NB4 (cell line): Measurements from ENCODE around the gene HLF.

Experiments
- CTCF ChIP-seq: IDR thresholded peaks from one replicate; pipeline ENCODE4 v1.5.1; 2012; ENCODE audit warnings: low read depth, low read length
- POLR2A ChIP-seq: IDR thresholded peaks from 2 replicates; pipeline ENCODE4 v1.6.1; 2011; ENCODE audit warnings: mild to moderate bottlenecking; ENCODE audit not compliant: insufficient read length; ENCODE audit errors: extremely low read depth

- TF ChIP-seq POLR2A, result no peak
- no peak for TF ChIP-seq CTCF
Measured at GRCh38 chr17:55272711-55273578, 8.2 kb downstream of the HLF start.
